OCI-M2 (cell line): Measurements from ENCODE around the gene MSRB2.

Source experiments
- DNase-seq: peaks from one replicate; lab custom pipeline; 2025; ENCODE audit not compliant: unreplicated experiment; lab: John Stamatoyannopoulos, UW

The MSRB2 gene

GRCh38 chr10:23110722-23111516 lies 15.5 kb downstream of the MSRB2 start:
- no peak for DNase-seq

- DNase-seq: no peak
Observed at GRCh38 chr10:23111517-23112286, 16.3 kb downstream of the MSRB2 start.

GRCh38 chr10:23114228-23114850 lies 19.0 kb downstream of the MSRB2 start:
- no peak for DNase-seq

- no peak for DNase-seq
Observed at GRCh38 chr10:23116486-23117205, 21.3 kb downstream of the MSRB2 start.

- no peak for DNase-seq
Observed at GRCh38 chr10:23120001-23120934, 24.9 kb downstream of the MSRB2 start.

GRCh38 chr10:23121135-23121534 lies 25.8 kb downstream of the MSRB2 start:
- DNase-seq: no peak

- DNase-seq: no peak
Observed at GRCh38 chr10:23136462-23136861, 41.1 kb downstream of the MSRB2 start.

- no peak for DNase-seq
Observed at GRCh38 chr10:23139677-23140076, 44.3 kb downstream of the MSRB2 start.

GRCh38 chr10:23141995-23142394 lies 46.6 kb downstream of the MSRB2 start:
- DNase-seq: no peak

GRCh38 chr10:23146258-23146657 lies 50.9 kb downstream of the MSRB2 start:
- DNase-seq: no peak

- DNase-seq: no peak
Observed at GRCh38 chr10:23147035-23147434, 51.7 kb downstream of the MSRB2 start.

- DNase-seq: no peak
Observed at GRCh38 chr10:23148214-23148613, 52.8 kb downstream of the MSRB2 start.

GRCh38 chr10:23150091-23150490 lies 54.7 kb downstream of the MSRB2 start:
- DNase-seq: no peak

GRCh38 chr10:23150610-23151009 lies 55.2 kb downstream of the MSRB2 start:
- DNase-seq: no peak

- DNase-seq: no peak
Observed at GRCh38 chr10:23151071-23151470, 55.7 kb downstream of the MSRB2 start.

GRCh38 chr10:23155169-23155568 lies 59.8 kb downstream of the MSRB2 start:
- no peak for DNase-seq

- DNase-seq: no peak
Observed at GRCh38 chr10:23156447-23157150, 61.2 kb downstream of the MSRB2 start.

- DNase-seq: no peak
Observed at GRCh38 chr10:23157239-23157681, 61.9 kb downstream of the MSRB2 start.

GRCh38 chr10:23157691-23158369 lies 62.5 kb downstream of the MSRB2 start:
- DNase-seq: no peak
